Subcutaneous adipose tissue (tissue), 4 donors: ENCODE data around the gene KBTBD7. TPM values are rescaled to one million over a fixed set of nuclear protein-coding genes. Genes with fewer than 3 reads are reported as not detected.

Experiments used
- CTCF ChIP-seq: fragments of 450-650 bp; IDR thresholded peaks from one replicate; pipeline ENCODE4 v1.5.1; 2016; ENCODE audit warnings: low read depth, mild to moderate bottlenecking, control low read depth, antibody characterized with exemption, moderate library complexity
- total RNA-seq, 4 donors: library from RNA; depleted of rRNA; stranded (reverse); fragments of >200 nt; gene quantifications; one replicate each; pipeline ENCODE4 v1.1.0, GENCODE V29; 2016

The KBTBD7 gene
- total RNA-seq, 4 donors from 2014 or later = 5.8 to 7.0 (median 6.2) TPM

- TF ChIP-seq CTCF = no peak
Observed at GRCh38 chr13:41212881-41213280, 18.5 kb upstream of the KBTBD7 start.

- TF ChIP-seq CTCF = no peak
Observed at GRCh38 chr13:41211062-41211461, 16.7 kb upstream of the KBTBD7 start.

- TF ChIP-seq CTCF = no peak
Observed at GRCh38 chr13:41206467-41206866, 12.1 kb upstream of the KBTBD7 start.

GRCh38 chr13:41203810-41204209 is 9.4 kb upstream of the KBTBD7 start:
- no peak for TF ChIP-seq CTCF

GRCh38 chr13:41200126-41200525 is 5.8 kb upstream of the KBTBD7 start:
- no peak for TF ChIP-seq CTCF

- no peak for TF ChIP-seq CTCF
Observed at GRCh38 chr13:41199526-41199925, 5.2 kb upstream of the KBTBD7 start.

- TF ChIP-seq CTCF = no peak
Observed at GRCh38 chr13:41199079-41199478, 4.7 kb upstream of the KBTBD7 start.

GRCh38 chr13:41196620-41197019 is 2.3 kb upstream of the KBTBD7 start:
- TF ChIP-seq CTCF = no peak
